Measurements from ENCODE around the gene YEATS4. TPM values are rescaled to one million over a fixed set of nuclear protein-coding genes. Genes with fewer than 3 reads are reported as not detected.

Gene YEATS4
- total RNA-seq, 4 donors from 2014 or later = 8.0 to 58.2 (median 14.1) TPM

DNA sequence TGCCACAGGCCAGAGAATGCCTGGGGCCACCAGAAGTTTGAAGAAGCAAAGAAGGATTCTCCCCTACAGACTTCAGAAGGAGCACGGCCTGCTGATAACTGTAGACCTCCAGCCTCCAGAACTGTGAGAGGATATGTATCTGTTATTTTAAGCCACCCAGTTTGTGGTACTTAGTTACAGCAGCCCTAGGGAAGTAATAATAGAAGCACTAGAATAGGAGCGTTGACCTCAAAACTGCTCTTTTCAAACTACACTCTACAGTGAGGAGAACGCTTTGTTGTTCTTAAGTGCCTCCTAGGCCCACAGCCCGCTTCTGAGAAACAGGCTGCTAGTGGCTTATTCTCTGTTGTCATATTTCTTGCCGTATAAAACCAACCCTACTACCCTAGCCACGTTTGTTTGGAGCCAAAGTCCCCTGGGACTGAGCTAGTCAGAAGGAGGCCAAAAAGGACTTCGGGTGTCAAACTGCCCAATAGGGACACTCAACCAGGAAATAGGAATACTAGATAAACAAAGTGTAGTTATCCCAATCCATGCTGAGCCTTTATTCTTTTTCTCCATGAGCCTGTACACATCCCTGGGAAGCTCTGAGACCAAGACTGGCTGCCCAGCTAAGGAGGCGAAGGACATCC is 72.2 kb downstream of the YEATS4 start:
- peak overlapping the region in 1 of 2 donors; percentile 34 for H3K27ac ChIP-seq
- no peaks in the 10 kb centered on the region for H3K27me3 ChIP-seq
- H3K4me3 ChIP-seq = no peak overlapping the region
- no peaks in the 10 kb centered on the region for H3K9me3 ChIP-seq
- H3K36me3 ChIP-seq = no peaks in the 10 kb centered on the region
- no peak for DNase-seq
- no peaks in the 10 kb centered on the region for H3K4me1 ChIP-seq
- TF ChIP-seq POLR2A (IDR thresholded peaks at IDR 0.05) = no peak
- TF ChIP-seq, protein P1, sequence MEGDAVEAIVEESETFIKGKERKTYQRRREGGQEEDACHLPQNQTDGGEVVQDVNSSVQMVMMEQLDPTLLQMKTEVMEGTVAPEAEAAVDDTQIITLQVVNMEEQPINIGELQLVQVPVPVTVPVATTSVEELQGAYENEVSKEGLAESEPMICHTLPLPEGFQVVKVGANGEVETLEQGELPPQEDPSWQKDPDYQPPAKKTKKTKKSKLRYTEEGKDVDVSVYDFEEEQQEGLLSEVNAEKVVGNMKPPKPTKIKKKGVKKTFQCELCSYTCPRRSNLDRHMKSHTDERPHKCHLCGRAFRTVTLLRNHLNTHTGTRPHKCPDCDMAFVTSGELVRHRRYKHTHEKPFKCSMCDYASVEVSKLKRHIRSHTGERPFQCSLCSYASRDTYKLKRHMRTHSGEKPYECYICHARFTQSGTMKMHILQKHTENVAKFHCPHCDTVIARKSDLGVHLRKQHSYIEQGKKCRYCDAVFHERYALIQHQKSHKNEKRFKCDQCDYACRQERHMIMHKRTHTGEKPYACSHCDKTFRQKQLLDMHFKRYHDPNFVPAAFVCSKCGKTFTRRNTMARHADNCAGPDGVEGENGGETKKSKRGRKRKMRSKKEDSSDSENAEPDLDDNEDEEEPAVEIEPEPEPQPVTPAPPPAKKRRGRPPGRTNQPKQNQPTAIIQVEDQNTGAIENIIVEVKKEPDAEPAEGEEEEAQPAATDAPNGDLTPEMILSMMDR (IDR thresholded peaks at IDR 0.05) = no peak
- intact Hi-C loops (cut with DNase I; ENCODE audit: low total_unique reads) = no loop called here

- Histone ChIP-seq H3K27ac (no peak overlapping the region), H3K36me3 (no peaks in the 10 kb centered on the region), H3K4me1 (no peaks in the 10 kb centered on the region), H3K4me3 (no peak overlapping the region), H3K9me3 (no peaks in the 10 kb centered on the region), H3K27me3 (no peaks in the 10 kb centered on the region)
- DNase-seq = no peak
- TF ChIP-seq, protein P1 (IDR thresholded peaks at IDR 0.05) = no peak
- TF ChIP-seq POLR2A (IDR thresholded peaks at IDR 0.05) = no peak
- intact Hi-C loops (cut with DNase I; ENCODE audit: low total_unique reads) = no loop called here
Observed at GRCh38 chr12:69433653-69434052, 74.1 kb downstream of the YEATS4 start.

GRCh38 chr12:69435644-69436043 is 76.1 kb downstream of the YEATS4 start:
- intact Hi-C loops (cut with DNase I; ENCODE audit: low total_unique reads) = no loop called here
- Histone ChIP-seq H3K9me3 (no peaks in the 10 kb centered on the region), H3K27me3 (no peaks in the 10 kb centered on the region), H3K27ac (peak overlapping the region in 1 of 2 donors; percentile 41), H3K4me3 (no peak overlapping the region), H3K4me1 (no peaks in the 10 kb centered on the region), H3K36me3 (no peaks in the 10 kb centered on the region)
- TF ChIP-seq, protein P1 (IDR thresholded peaks at IDR 0.05) = no peak
- no peak for TF ChIP-seq POLR2A (IDR thresholded peaks at IDR 0.05)
- DNase-seq = no peak

DNA sequence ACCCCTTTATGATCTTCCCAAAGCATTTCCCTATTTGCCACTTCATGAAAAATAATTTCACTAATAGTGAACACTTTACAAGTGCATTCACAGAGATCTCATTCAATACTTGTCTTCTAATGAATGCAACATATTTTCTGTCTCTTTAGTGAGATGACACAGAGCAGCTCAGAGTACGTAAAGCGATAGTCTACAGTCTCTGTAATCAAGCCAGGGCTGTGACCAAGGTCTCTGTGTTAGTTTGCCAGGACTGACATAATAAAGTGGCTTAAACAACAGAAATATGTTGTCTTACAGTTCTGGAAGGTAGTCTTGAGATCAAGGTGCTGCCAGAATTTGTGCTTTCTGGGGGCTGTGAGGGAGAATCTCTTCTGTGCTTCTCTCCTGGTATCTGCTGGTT is 77.5 kb downstream of the YEATS4 start:
- Histone ChIP-seq H3K4me1 (no peaks in the 10 kb centered on the region), H3K27me3 (no peaks in the 10 kb centered on the region), H3K27ac (no peak overlapping the region), H3K36me3 (no peaks in the 10 kb centered on the region), H3K9me3 (no peaks in the 10 kb centered on the region), H3K4me3 (no peak overlapping the region)
- TF ChIP-seq, protein P1 (IDR thresholded peaks at IDR 0.05) = no peak
- no peak for TF ChIP-seq POLR2A (IDR thresholded peaks at IDR 0.05)
- intact Hi-C loops (cut with DNase I; ENCODE audit: low total_unique reads) = no loop called here
- DNase-seq = no peak

- intact Hi-C loops (cut with DNase I; ENCODE audit: low total_unique reads) = no loop called here
- no peaks in the 10 kb centered on the region for H3K4me1 ChIP-seq
- TF ChIP-seq POLR2A (IDR thresholded peaks at IDR 0.05) = no peak
- TF ChIP-seq, protein P1 (IDR thresholded peaks at IDR 0.05) = no peak
Observed at GRCh38 chr12:69438539-69438938, 79.0 kb downstream of the YEATS4 start.

More at GRCh38 chr12:69438539-69438938, 79.0 kb downstream of the YEATS4 start:
- H3K36me3 ChIP-seq = no peaks in the 10 kb centered on the region
- H3K27ac ChIP-seq = no peak overlapping the region
- no peak overlapping the region for H3K4me3 ChIP-seq
- no peak for DNase-seq
- no peaks in the 10 kb centered on the region for H3K27me3 ChIP-seq
- H3K9me3 ChIP-seq = no peaks in the 10 kb centered on the region

Data from uterus (tissue), 4 donors.